Measurements from ENCODE around the gene ACAP3. TPM values are rescaled to one million over a fixed set of nuclear protein-coding genes. Genes with fewer than 3 reads are reported as not detected.

Gene ACAP3
- total RNA-seq, 3 donors from 2014 or later: 42.1 to 76.9 (median 44.8) TPM

- Histone ChIP-seq H3K4me3 (no peak overlapping the region), H3K9me3 (no peaks in the 10 kb centered on the region), H3K4me1 (ENCODE audit: low read depth) (peaks cover 12% of the 10 kb centered on the region), H3K36me3 (ENCODE audit: low read depth) (no peaks in the 10 kb centered on the region)
- no peak for TF ChIP-seq CTCF (IDR thresholded peaks at IDR 0.05)
- peak in 1 of 3 donors; percentile 34 for DNase-seq
- intact Hi-C loops (cut with DNase I, micrococcal nuclease): no loop called here
- no peak for ATAC-seq
These were observed 46.8 kb upstream of the ACAP3 start for GRCh38 chr1:1354271-1355247.

- peaks cover 12% of the 10 kb centered on the region for H3K4me1 ChIP-seq (ENCODE audit: low read depth)
- ATAC-seq: no peak
- intact Hi-C loops (cut with DNase I, micrococcal nuclease): loop anchor here in 1 of 2 donors (2.0 kb wide), 1 partner anchor 21 kb away; the partner anchor contains the start of gene AURKAIP1
- no peak for DNase-seq
- no peak for TF ChIP-seq CTCF (IDR thresholded peaks at IDR 0.05)
- H3K9me3 ChIP-seq: no peaks in the 10 kb centered on the region
- H3K4me3 ChIP-seq: no peak overlapping the region
- H3K36me3 ChIP-seq (ENCODE audit: low read depth): no peaks in the 10 kb centered on the region
These were observed 45.8 kb upstream of the ACAP3 start for GRCh38 chr1:1353389-1354151.

GRCh38 chr1:1352786-1353388, 45.2 kb upstream of the ACAP3 start:
- Histone ChIP-seq H3K36me3 (ENCODE audit: low read depth) (no peaks in the 10 kb centered on the region), H3K9me3 (no peaks in the 10 kb centered on the region), H3K4me1 (ENCODE audit: low read depth) (peaks cover 16% of the 10 kb centered on the region), H3K4me3 (no peak overlapping the region)
- intact Hi-C loops (cut with DNase I, micrococcal nuclease): loop anchor here in 1 of 2 donors (2.0 kb wide), 1 partner anchor 22 kb away; the partner anchor contains the start of gene AURKAIP1
- no peak for TF ChIP-seq CTCF (IDR thresholded peaks at IDR 0.05)
- ATAC-seq (no peak), DNase-seq (no peak)

GRCh38 chr1:1351511-1352427, 44.0 kb upstream of the ACAP3 start:
- TF ChIP-seq CTCF (IDR thresholded peaks at IDR 0.05): no peak
- Histone ChIP-seq H3K4me1 (ENCODE audit: low read depth) (peaks cover 27% of the 10 kb centered on the region), H3K36me3 (ENCODE audit: low read depth) (no peaks in the 10 kb centered on the region), H3K4me3 (no peak overlapping the region), H3K9me3 (no peaks in the 10 kb centered on the region)
- no peak for DNase-seq
- intact Hi-C loops (cut with DNase I, micrococcal nuclease): loop anchor here in 1 of 2 donors (2.0 kb wide), 1 partner anchor 23 kb away; the partner anchor contains the start of gene AURKAIP1
- no peak for ATAC-seq

Measured in mucosa of descending colon (tissue), 3 donors.